ENCODE results near the gene SKOR1.

SKOR1 gene

GRCh38 chr15:67880651-67881182 lies 55.4 kb downstream of the SKOR1 start:
- Histone ChIP-seq H3F3A (ENCODE audit: insufficient read depth, low read length) (no peaks in the 10 kb centered on the region), H2AFZ (ENCODE audit: low read length) (no peak overlapping the region), H3K27me3 (ENCODE audit: insufficient read depth, low read length) (no peaks in the 10 kb centered on the region), H3K27ac (ENCODE audit: low read depth, low read length, poor library complexity, severe bottlenecking) (peak overlapping the region; percentile 61), H4K20me1 (ENCODE audit: insufficient read depth, low read length) (no peaks in the 10 kb centered on the region), H3K4me3 (ENCODE audit: low read depth, low read length, poor library complexity, severe bottlenecking) (no peak overlapping the region), H3K36me3 (ENCODE audit: insufficient read depth, low read length) (peaks cover 4% of the 10 kb centered on the region; the same call in 1 of the 2 replicates), H3K79me2 (ENCODE audit: insufficient read depth, low read length) (no peaks in the 10 kb centered on the region), H3K9me3 (ENCODE audit: low read length) (no peaks in the 10 kb centered on the region), H3K9ac (ENCODE audit: low read length) (no peak overlapping the region), H3K9me2 (ENCODE audit: low read depth, low read length) (no peaks in the 10 kb centered on the region), H3K4me1 (ENCODE audit: insufficient read depth, low read length, severe bottlenecking) (peaks cover 65% of the 10 kb centered on the region), H3K4me2 (ENCODE audit: low read length) (no peak overlapping the region)
- TF ChIP-seq CTCF (IDR thresholded peaks at IDR 0.05; ENCODE audit: low read length) (no peak), EZH2 (IDR thresholded peaks at IDR 0.05; ENCODE audit: borderline replicate concordance, low read length) (no peak)

- H3K9ac ChIP-seq (ENCODE audit: low read length) = no peak overlapping the region; the same call in 1 of the 2 replicates
- no peaks in the 10 kb centered on the region for H3F3A ChIP-seq (ENCODE audit: insufficient read depth, low read length)
- H3K79me2 ChIP-seq (ENCODE audit: insufficient read depth, low read length) = no peaks in the 10 kb centered on the region
- H3K9me2 ChIP-seq (ENCODE audit: low read depth, low read length) = no peaks in the 10 kb centered on the region
- no peaks in the 10 kb centered on the region for H3K27me3 ChIP-seq (ENCODE audit: insufficient read depth, low read length)
- peak overlapping the region; percentile 61 for H3K27ac ChIP-seq (ENCODE audit: low read depth, low read length, poor library complexity, severe bottlenecking)
- peak overlapping the region; percentile 31; the same call in 1 of the 2 replicates for H3K4me2 ChIP-seq (ENCODE audit: low read length)
- H3K9me3 ChIP-seq (ENCODE audit: low read length) = no peaks in the 10 kb centered on the region
- H4K20me1 ChIP-seq (ENCODE audit: insufficient read depth, low read length) = no peaks in the 10 kb centered on the region
- H2AFZ ChIP-seq (ENCODE audit: low read length) = no peak overlapping the region; the same call in 1 of the 2 replicates
- H3K4me3 ChIP-seq (ENCODE audit: low read depth, low read length, poor library complexity, severe bottlenecking) = no peak overlapping the region
- TF ChIP-seq EZH2 (IDR thresholded peaks at IDR 0.05; ENCODE audit: borderline replicate concordance, low read length) (no peak), CTCF (IDR thresholded peaks at IDR 0.05; ENCODE audit: low read length) (no peak)
- peaks cover 65% of the 10 kb centered on the region for H3K4me1 ChIP-seq (ENCODE audit: insufficient read depth, low read length, severe bottlenecking)
- H3K36me3 ChIP-seq (ENCODE audit: insufficient read depth, low read length) = peaks cover 7% of the 10 kb centered on the region; the same call in 1 of the 2 replicates
These were observed 57.4 kb downstream of the SKOR1 start for GRCh38 chr15:67882487-67883233.

GRCh38 chr15:67883234-67883773 lies 58.0 kb downstream of the SKOR1 start:
- H3K9me2 ChIP-seq (ENCODE audit: low read depth, low read length) = no peaks in the 10 kb centered on the region
- H3F3A ChIP-seq (ENCODE audit: insufficient read depth, low read length) = no peaks in the 10 kb centered on the region
- peak overlapping the region; percentile 61 for H3K27ac ChIP-seq (ENCODE audit: low read depth, low read length, poor library complexity, severe bottlenecking)
- no peaks in the 10 kb centered on the region for H3K27me3 ChIP-seq (ENCODE audit: insufficient read depth, low read length)
- no peaks in the 10 kb centered on the region for H3K79me2 ChIP-seq (ENCODE audit: insufficient read depth, low read length)
- no peak overlapping the region for H2AFZ ChIP-seq (ENCODE audit: low read length)
- no peaks in the 10 kb centered on the region for H4K20me1 ChIP-seq (ENCODE audit: insufficient read depth, low read length)
- TF ChIP-seq CTCF (IDR thresholded peaks at IDR 0.05; ENCODE audit: low read length) (no peak), EZH2 (IDR thresholded peaks at IDR 0.05; ENCODE audit: borderline replicate concordance, low read length) (no peak)
- no peak overlapping the region for H3K4me3 ChIP-seq (ENCODE audit: low read depth, low read length, poor library complexity, severe bottlenecking)
- H3K36me3 ChIP-seq (ENCODE audit: insufficient read depth, low read length) = peaks cover 7% of the 10 kb centered on the region; the same call in 1 of the 2 replicates
- H3K9me3 ChIP-seq (ENCODE audit: low read length) = no peaks in the 10 kb centered on the region
- H3K9ac ChIP-seq (ENCODE audit: low read length) = no peak overlapping the region
- H3K4me1 ChIP-seq (ENCODE audit: insufficient read depth, low read length, severe bottlenecking) = peaks cover 65% of the 10 kb centered on the region
- H3K4me2 ChIP-seq (ENCODE audit: low read length) = peak overlapping the region; percentile 31; the same call in 1 of the 2 replicates

All from OCI-LY1 (cell line).